ENCODE results near the gene ZNF146.
"Not testable (repeated sequence)": the region's sequence is repeated elsewhere in the genome, so short reads cannot be mapped to it uniquely, and the experiment has no call there.

Gene ZNF146

GRCh38 chr19:36221474-36221873, 6.6 kb downstream of the ZNF146 start:
- Histone ChIP-seq H3K4me1 (ENCODE audit: low read length) (peaks cover 5% of the 10 kb centered on the region; the same call in 1 of the 2 replicates), H4K20me1 (ENCODE audit: insufficient read depth, low read length) (peaks cover 84% of the 10 kb centered on the region), H3K9me3 (ENCODE audit: insufficient read depth, low read length) (no peaks in the 10 kb centered on the region), H3K4me2 (ENCODE audit: low read length) (no peak overlapping the region), H3K4me3 (ENCODE audit: low read length) (no peak overlapping the region), H3K27me3 (ENCODE audit: low read depth, low read length) (no peaks in the 10 kb centered on the region), H3K9ac (ENCODE audit: low read length) (no peak overlapping the region), H2AFZ (ENCODE audit: low read depth, low read length) (no peak overlapping the region), H3K36me3 (replicated peaks; ENCODE audit: low read depth, low read length) (peaks cover 52% of the 10 kb centered on the region), H3K27ac (ENCODE audit: low read length) (no peak overlapping the region), H3K79me2 (ENCODE audit: low read length) (peaks cover 100% of the 10 kb centered on the region)
- TF ChIP-seq EZH2phosphoT487 (IDR thresholded peaks at IDR 0.05; ENCODE audit: low read depth) (no peak), CTCF (IDR thresholded peaks at IDR 0.05; ENCODE audit: low read depth, low read length) (no peak)

- H3K4me1 ChIP-seq (ENCODE audit: low read length): no peaks in the 10 kb centered on the region
- no peak for TF ChIP-seq CTCF (IDR thresholded peaks at IDR 0.05; ENCODE audit: low read depth, low read length)
- no peak for TF ChIP-seq EZH2phosphoT487 (IDR thresholded peaks at IDR 0.05; ENCODE audit: low read depth)
- no peak overlapping the region for H3K9ac ChIP-seq (ENCODE audit: low read length)
- H3K36me3 ChIP-seq (replicated peaks; ENCODE audit: low read depth, low read length): peaks cover 54% of the 10 kb centered on the region
- H3K9me3 ChIP-seq (ENCODE audit: insufficient read depth, low read length): no peaks in the 10 kb centered on the region
- H2AFZ ChIP-seq (ENCODE audit: low read depth, low read length): no peak overlapping the region
- H3K27ac ChIP-seq (ENCODE audit: low read length): no peak overlapping the region
- H4K20me1 ChIP-seq (ENCODE audit: insufficient read depth, low read length): peaks cover 82% of the 10 kb centered on the region
- H3K4me2 ChIP-seq (ENCODE audit: low read length): no peak overlapping the region
- no peaks in the 10 kb centered on the region for H3K27me3 ChIP-seq (ENCODE audit: low read depth, low read length)
- H3K4me3 ChIP-seq (ENCODE audit: low read length): no peak overlapping the region
- H3K79me2 ChIP-seq (ENCODE audit: low read length): peaks cover 99% of the 10 kb centered on the region
These were observed 7.6 kb downstream of the ZNF146 start for GRCh38 chr19:36222503-36222902.

- no peak for TF ChIP-seq CTCF (IDR thresholded peaks at IDR 0.05; ENCODE audit: low read depth, low read length)
- TF ChIP-seq EZH2phosphoT487 (IDR thresholded peaks at IDR 0.05; ENCODE audit: low read depth): no peak
- H3K27ac ChIP-seq (ENCODE audit: low read length): no peak overlapping the region
- peaks cover 62% of the 10 kb centered on the region for H3K36me3 ChIP-seq (replicated peaks; ENCODE audit: low read depth, low read length)
- H3K4me3 ChIP-seq (ENCODE audit: low read length): no peak overlapping the region
- H3K27me3 ChIP-seq (ENCODE audit: low read depth, low read length): no peaks in the 10 kb centered on the region
- no peak overlapping the region for H3K4me2 ChIP-seq (ENCODE audit: low read length)
- H3K9me3 ChIP-seq (ENCODE audit: insufficient read depth, low read length): no peaks in the 10 kb centered on the region
- H2AFZ ChIP-seq (ENCODE audit: low read depth, low read length): no peak overlapping the region
- H3K9ac ChIP-seq (ENCODE audit: low read length): no peak overlapping the region
- no peaks in the 10 kb centered on the region for H3K4me1 ChIP-seq (ENCODE audit: low read length)
- H3K79me2 ChIP-seq (ENCODE audit: low read length): peaks cover 97% of the 10 kb centered on the region
- H4K20me1 ChIP-seq (ENCODE audit: insufficient read depth, low read length): peaks cover 77% of the 10 kb centered on the region
These were observed 10.4 kb downstream of the ZNF146 start for GRCh38 chr19:36225219-36225892.

- H3K9ac ChIP-seq (ENCODE audit: low read length); H3K4me3 ChIP-seq (ENCODE audit: low read length); H3K27ac ChIP-seq (ENCODE audit: low read length); H3K4me1 ChIP-seq (ENCODE audit: low read length); H3K4me2 ChIP-seq (ENCODE audit: low read length); H3K27me3 ChIP-seq (ENCODE audit: low read depth, low read length); H2AFZ ChIP-seq (ENCODE audit: low read depth, low read length): not testable (repeated sequence)
- Histone ChIP-seq H4K20me1 (ENCODE audit: insufficient read depth, low read length) (peaks cover 13% of the 10 kb centered on the region), H3K9me3 (ENCODE audit: insufficient read depth, low read length) (peaks cover 13% of the 10 kb centered on the region; the same call in 1 of the 2 replicates), H3K36me3 (replicated peaks; ENCODE audit: low read depth, low read length) (peaks cover 81% of the 10 kb centered on the region), H3K79me2 (ENCODE audit: low read length) (peaks cover 56% of the 10 kb centered on the region)
These were observed 18.7 kb downstream of the ZNF146 start for GRCh38 chr19:36233626-36234025.

Measured in OCI-LY3 (cell line).